HG03354 (cell line): ENCODE results near the gene NKG7.

Source experiments
- ATAC-seq: cut with Tn5 transposase; IDR thresholded peaks from one replicate; pipeline ENCODE4 v1.9.1; 2021; ENCODE audit warnings: mild to moderate bottlenecking; ENCODE audit not compliant: unreplicated experiment, poor library complexity, severe bottlenecking

The NKG7 gene

DNA sequence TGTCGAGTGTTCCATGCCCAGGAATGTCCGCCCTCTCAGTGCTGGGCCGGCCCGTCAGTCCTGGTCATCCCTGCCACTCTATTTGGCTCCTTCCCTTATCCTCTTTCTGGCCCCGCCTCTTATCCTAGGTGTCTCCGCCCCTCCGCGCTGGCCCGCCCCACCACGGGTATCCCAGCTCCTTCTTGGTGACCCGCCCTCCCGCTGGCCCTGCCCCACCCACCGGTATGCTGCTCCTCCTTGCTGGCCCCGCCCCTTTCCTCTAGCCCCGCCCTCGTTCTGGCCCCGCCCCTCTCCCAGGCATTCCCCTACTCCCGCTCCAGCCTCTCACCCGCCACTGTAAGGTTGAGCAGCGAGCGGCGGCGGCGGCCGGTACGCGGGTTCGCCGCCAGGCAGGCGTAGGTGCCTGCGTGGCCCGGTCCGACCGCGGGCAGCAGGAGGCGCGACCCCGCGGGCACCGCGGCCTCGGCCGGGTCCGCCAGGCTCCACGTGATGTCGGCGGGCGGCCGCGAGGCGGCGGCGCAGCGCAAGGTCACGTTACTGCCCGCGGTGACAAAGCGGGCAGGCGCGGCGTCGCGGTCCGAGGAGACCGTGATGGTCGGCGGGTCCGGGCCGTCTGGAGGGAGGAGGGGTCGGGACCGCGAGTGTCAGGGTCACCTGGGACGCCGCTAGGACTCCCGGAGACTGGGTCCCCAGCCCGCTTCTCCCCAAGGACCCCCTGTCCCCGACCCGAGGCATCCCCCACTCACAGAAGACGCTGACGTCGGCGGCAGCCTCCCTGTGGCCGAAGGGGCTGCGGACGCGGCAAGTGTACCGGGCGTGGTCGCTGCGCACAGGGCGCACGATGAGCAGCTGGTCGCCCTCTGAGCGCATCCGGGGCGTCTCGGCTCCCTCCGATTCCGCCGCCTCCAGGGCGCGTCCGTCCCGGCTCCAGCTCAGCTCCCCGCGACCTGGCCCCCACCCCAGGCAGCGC, 32.5 kb downstream of the NKG7 start:
- peak; percentile 55 for ATAC-seq

- no peak for ATAC-seq
Observed at GRCh38 chr19:51339313-51339686, 33.2 kb downstream of the NKG7 start.

GRCh38 chr19:51338563-51339312, 33.7 kb downstream of the NKG7 start:
- peak; percentile 69 for ATAC-seq

DNA sequence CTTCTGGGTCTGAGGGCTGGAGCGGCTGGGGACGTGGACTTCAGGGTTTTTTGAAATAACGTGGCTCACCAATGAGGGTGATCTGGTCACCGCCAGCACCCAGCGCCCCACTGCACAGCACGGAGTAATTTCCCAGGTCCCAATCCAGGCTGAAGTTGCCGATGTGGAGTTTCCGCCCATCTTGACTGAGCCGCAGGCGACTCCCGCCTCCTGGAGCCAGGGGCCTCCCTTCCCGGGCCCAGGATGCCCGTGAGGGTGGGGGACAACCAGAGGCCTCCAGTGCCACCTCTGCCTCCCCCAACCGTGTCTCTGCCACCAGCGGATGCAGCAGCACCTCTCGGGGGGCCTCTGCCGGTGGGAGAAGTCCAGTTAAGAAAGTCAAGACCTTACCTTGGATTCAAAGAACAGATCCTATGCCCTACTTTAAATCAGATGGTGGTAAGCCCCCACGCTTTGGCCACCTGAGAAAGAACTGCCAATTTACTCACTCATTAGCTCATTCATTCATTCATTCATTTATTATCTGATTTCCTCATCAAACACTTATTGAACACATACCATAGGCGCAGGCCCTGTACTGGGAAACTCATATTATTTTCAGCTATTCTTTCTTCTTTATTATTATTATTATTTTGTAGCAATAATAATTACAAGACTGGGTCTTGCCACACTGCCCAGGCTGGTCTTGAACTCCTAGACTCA, 34.4 kb downstream of the NKG7 start:
- ATAC-seq, result no peak

GRCh38 chr19:51337141-51337860, 35.2 kb downstream of the NKG7 start:
- ATAC-seq, result no peak

DNA sequence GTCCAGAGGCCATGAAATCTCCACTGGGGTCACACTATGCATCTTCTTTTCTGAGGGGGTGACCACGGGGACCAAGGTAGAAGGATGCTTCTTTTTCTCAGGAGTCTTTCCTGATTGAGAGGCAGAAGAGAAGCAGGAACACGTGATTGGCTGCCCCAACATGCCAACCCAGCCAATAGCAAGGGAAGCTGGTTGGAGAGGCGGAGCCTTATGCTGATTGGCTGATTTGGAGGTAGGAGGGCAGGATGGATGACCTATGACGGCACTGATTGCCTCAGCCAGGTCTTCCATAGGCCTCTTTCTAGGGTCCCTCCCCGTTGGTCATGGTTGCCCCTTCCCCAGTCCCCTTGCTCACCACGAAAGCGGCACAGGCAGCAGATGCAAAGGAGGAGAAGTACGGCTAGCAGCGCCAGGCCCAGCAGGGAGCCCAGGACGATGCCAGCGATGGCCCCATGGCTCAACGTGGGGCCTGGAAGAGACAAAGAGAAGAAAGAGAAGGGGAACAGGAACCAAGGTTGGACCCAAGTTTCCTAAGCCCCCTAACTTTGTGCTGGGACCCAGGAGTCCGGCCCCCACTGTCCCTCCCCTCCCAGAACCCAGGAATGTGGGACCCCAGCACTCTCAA, 38.5 kb downstream of the NKG7 start:
- no peak for ATAC-seq

- no peak for ATAC-seq
Observed at GRCh38 chr19:51331716-51332115, 40.7 kb downstream of the NKG7 start.

GRCh38 chr19:51331193-51331592, 41.3 kb downstream of the NKG7 start:
- no peak for ATAC-seq

DNA sequence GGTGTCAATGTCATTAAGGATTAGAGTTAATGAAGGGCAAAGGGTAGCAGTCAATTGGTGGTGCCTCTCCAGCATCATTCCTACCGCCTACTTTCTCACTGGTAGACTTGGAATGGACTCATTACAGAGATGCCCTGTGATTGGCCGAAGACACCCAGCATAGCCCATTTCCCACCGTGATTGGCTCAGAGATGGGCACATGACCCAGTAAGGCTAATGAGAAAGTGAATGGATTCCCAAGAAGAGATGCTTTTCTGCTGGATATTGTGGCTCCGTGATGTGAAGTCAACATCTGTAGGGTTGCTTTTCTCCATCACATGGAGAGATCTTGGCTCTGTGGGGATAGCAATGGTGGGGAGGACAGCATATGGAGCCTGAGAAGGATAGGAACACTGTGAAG, 42.1 kb downstream of the NKG7 start:
- no peak for ATAC-seq

DNA sequence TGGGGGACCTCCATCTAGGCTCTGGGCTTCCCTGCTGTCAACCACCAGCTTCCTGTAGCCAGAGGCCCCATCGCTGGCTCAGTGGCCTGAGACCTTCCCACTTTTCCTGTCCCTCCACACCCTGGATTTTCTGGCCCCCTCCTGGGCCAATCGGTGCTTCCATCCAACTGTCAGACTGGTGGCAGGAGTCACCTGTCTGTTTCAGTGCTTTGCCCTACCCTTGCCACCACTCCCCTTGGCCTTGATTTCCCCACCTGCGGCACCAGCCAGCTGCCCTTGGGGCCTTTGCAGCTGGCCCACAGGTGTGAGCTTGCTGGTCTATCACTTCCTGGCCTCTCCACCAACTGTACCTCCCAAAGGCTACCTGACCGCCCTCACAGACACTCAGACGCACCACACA, 43.0 kb downstream of the NKG7 start:
- ATAC-seq, result no peak

GRCh38 chr19:51327066-51328001, 45.1 kb downstream of the NKG7 start:
- ATAC-seq, result no peak

DNA sequence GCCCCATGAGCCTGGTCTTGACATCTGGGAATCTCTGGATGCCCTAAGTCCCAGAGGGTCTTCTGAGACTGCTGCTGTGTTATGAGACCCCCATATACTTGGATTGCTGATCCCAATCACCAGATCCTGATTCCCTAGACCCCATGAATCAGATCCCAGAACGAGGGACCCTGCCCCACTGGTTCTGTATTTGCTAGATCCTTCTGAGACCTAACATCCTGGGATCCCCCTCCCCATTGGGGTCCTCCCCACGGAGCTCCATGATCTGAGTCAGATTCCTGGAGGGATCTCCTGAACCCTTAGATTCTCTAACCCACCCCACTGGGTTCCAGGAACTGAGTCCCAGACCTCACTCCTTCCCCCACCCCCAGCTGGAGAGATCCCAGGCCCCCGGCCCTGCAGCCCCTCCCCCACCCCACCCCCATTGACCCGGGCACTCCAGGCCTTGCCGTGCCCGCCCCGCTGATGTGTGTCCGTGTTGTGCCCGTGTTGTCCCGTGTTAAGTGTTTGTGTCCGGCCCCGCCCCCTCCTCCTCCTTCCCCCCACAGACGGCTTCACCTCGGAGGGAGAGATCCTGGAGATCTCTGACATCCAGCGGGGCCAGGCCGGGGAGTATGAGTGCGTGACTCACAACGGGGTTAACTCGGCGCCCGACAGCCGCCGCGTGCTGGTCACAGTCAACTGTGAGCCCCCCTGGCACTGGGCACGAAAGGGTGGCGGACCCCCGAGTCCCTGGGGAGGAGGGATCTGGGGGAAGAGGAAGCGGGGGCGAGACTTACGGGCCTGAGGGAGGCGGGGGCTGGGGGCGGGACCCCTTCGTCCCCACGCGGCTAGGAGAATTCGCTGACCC, 46.0 kb downstream of the NKG7 start:
- ATAC-seq, result no peak

DNA sequence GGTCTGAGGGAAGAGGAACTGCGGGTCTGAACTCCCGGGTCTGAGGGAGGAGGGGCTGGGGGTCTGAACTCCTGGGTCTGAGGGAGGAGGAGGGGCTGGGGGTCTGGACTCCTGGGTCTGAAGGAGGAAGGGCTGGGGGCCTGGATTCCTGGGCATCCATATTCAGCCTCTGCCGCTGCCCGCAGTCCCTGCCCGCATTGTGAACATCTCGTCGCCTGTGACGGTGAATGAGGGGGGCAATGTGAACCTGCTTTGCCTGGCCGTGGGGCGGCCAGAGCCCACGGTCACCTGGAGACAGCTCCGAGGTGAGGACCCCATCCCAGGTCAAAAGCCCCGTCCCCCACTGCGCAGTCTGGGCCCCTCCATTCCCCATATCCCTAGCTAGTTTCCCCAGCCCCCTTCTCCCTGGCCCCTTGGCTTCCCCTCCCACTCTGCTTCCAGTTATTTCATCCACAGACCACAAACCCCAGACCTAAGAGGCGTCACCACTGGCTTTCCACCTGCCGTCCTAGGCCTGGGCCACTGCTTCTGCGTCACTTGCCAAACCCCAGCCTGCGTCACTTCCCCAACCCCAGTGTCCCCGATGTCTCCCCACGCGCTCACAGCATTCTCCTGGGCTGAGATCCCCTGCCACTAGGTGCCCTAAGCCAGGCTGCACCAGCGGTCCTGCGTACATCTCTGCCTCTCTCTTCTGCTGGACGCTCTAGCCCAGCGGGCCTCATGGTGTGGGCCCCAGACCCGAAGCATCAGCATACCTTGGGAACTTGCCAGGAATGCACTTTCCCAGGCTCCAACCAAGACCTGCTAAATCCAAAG, 47.1 kb downstream of the NKG7 start:
- ATAC-seq, result no peak

DNA sequence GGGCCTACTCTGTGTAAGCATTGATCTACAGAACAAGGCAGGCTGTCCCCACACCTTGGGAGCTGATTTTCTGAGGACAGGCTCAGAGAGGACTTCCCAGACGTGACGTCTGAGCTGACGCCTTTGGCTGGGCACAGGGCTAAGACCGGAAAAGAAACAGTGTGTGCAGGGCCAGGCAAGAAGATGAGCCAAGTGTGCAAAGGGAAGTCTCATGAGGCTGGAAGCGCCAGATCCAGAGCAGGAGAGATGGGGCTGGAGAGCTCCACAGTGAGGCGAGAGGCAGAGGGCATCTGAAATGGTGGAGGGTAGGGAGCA, 48.3 kb downstream of the NKG7 start:
- no peak for ATAC-seq

- ATAC-seq, result no peak
Observed at GRCh38 chr19:51323481-51324166, 48.8 kb downstream of the NKG7 start.

GRCh38 chr19:51321799-51322198, 50.7 kb downstream of the NKG7 start:
- ATAC-seq, result no peak
